T-helper 2 cell treated with Interferon-gamma antibody and Interleukin-4, amounts not matched to agents 5 μg/mL and 100 μg/mL, for 36 hours (primary cell): ENCODE data around the gene SENP8.
A peak's percentile ranks its signal among the peaks of the same experiment; 100 is the strongest.
"Not testable (repeated sequence)": the region's sequence is repeated elsewhere in the genome, so short reads cannot be mapped to it uniquely, and the experiment has no call there.

ENCODE experiments used
- DNase-seq: peaks from one replicate; pipeline ENCODE4 v3.0.0; 2021; ENCODE audit warnings: low spot score
- H3K27ac Mint-ChIP-seq: one replicate; pipeline ENCODE4 v1.8.0; 2021; ENCODE audit warnings: mild to moderate bottlenecking, mixed read lengths
- H3K27me3 Mint-ChIP-seq: one replicate; pipeline ENCODE4 v1.8.0; 2021; ENCODE audit warnings: low read depth, mixed read lengths
- H3K36me3 Mint-ChIP-seq: one replicate; pipeline ENCODE4 v1.8.0; 2021; ENCODE audit warnings: low read depth, mixed read lengths
- H3K4me1 Mint-ChIP-seq: one replicate; pipeline ENCODE4 v1.8.0; 2021; ENCODE audit warnings: low read depth, mixed read lengths
- H3K4me3 Mint-ChIP-seq: one replicate; pipeline ENCODE4 v1.8.0; 2022; ENCODE audit warnings: mild to moderate bottlenecking, moderate library complexity, mixed read lengths
- H3K9me3 Mint-ChIP-seq: one replicate; pipeline ENCODE4 v1.8.0; 2021; ENCODE audit warnings: mixed read lengths

The SENP8 gene

DNA sequence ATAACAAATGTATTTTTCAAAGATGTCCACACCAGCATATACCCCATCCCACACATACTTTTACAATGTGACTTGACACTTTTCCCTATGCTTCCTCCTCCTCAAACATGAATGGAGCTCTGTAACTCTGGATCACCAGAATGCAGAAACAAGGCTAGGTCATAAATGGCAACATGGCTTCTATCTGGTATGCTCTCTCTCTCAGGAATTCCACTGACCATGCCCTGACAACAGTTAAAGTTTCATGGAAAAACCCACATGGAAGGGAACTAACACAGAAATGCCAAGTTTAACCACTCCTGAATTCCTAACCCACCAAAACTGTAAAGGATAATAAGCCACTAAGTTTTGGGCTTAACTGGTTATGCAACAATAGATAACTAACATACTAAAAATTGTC lies 20.2 kb upstream of the SENP8 start:
- H3K36me3 Mint-ChIP-seq, result peaks cover 2% of the 10 kb centered on the region
- H3K4me3 Mint-ChIP-seq, result no peak overlapping the region
- no peaks in the 10 kb centered on the region for H3K27me3 Mint-ChIP-seq
- H3K9me3 Mint-ChIP-seq, result no peaks in the 10 kb centered on the region
- H3K4me1 Mint-ChIP-seq, result no peaks in the 10 kb centered on the region
- no peak for DNase-seq
- no peak overlapping the region for H3K27ac Mint-ChIP-seq

DNA sequence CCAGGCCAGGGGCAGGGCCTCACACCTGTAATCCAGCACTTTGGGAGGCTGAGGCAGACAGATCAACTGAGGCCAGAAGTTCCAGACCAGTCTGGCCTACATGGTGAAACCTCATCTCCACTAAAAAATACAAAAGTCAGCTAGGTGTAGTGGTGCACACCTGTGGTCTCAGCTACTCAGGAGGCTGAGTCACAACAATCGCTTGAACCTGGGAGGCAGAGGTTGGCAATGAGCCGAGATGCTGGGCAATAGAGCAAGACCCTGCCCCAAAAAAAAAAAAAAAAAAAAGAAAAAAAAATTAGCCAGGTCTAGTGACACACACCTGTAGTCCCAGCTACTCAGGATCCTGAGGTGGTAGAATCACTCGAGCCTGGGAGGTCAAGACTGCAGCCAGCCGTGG lies 19.0 kb upstream of the SENP8 start:
- Mint-ChIP-seq H3K4me3 (no peak overlapping the region), H3K9me3 (no peaks in the 10 kb centered on the region), H3K36me3 (peaks cover 2% of the 10 kb centered on the region), H3K4me1 (no peaks in the 10 kb centered on the region), H3K27me3 (peaks cover 2% of the 10 kb centered on the region), H3K27ac (no peak overlapping the region)
- no peak for DNase-seq

DNA sequence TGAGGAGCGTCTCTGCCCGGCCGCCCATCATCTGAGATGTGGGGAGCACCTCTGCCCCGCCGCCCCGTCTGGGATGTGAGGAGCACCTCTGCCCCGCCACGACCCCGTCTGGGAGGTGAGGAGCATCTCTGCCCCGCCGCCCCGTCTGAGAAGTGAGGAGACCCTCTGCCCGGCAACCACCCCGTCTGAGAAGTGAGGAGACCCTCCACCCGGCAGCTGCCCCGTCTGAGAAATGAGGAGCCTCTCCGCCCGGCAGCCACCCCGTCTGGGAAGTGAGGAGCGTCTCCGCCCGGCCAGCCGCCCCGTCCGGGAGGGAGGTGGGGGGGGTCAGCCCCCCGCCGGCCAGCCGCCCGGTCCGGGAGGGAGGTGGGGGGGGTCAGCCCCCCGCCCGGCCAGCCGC lies 17.7 kb upstream of the SENP8 start:
- not testable (repeated sequence) for H3K27ac Mint-ChIP-seq, H3K9me3 Mint-ChIP-seq, H3K36me3 Mint-ChIP-seq, H3K4me1 Mint-ChIP-seq, H3K27me3 Mint-ChIP-seq, DNase-seq, H3K4me3 Mint-ChIP-seq

DNA sequence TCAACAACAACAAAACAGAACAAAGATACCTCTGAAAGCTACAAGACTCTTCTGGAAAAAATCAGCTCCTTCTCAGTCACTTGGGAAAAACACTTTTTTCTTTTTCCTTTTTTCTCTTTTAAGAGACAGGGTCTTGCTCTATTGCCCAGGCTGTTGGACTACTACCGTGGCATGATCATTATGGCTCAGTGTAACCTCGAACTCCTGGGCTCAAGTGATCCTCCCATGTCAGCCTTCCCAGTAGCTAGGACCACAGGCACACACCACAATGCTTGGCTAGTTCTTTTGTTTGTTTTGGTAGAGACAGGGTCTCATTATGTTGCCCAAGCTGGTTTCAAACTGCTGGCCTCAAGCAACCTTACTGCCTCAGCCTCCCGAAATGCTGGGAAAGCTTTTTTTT lies 13.1 kb upstream of the SENP8 start:
- H3K36me3 Mint-ChIP-seq, result no peaks in the 10 kb centered on the region
- DNase-seq, result no peak
- peaks cover 4% of the 10 kb centered on the region for H3K4me1 Mint-ChIP-seq
- no peak overlapping the region for H3K27ac Mint-ChIP-seq
- H3K27me3 Mint-ChIP-seq, result peaks cover 2% of the 10 kb centered on the region
- no peaks in the 10 kb centered on the region for H3K9me3 Mint-ChIP-seq
- H3K4me3 Mint-ChIP-seq, result no peak overlapping the region

DNA sequence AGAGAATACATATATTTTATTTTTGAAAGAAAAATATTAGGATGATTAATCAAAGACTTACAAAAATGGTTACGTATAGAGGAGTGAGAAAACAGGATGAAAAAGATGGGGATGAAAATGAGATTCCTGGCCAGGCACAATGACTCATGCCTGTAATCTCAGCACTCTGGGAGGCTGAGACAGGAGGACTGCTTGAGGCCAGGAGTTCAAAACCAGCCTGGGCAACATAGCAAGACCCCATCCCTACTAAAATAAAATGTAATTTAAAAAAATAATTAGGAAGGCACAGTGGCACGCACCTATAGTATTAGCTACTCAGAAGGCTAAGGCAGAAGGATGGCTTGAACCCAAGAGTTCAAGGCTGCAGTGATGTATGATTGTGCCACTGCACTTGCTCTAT lies 12.1 kb upstream of the SENP8 start:
- H3K9me3 Mint-ChIP-seq, result no peaks in the 10 kb centered on the region
- H3K27ac Mint-ChIP-seq, result no peak overlapping the region
- DNase-seq, result no peak
- H3K4me1 Mint-ChIP-seq, result peaks cover 4% of the 10 kb centered on the region
- H3K27me3 Mint-ChIP-seq, result peaks cover 2% of the 10 kb centered on the region
- no peak overlapping the region for H3K4me3 Mint-ChIP-seq
- H3K36me3 Mint-ChIP-seq, result no peaks in the 10 kb centered on the region

DNA sequence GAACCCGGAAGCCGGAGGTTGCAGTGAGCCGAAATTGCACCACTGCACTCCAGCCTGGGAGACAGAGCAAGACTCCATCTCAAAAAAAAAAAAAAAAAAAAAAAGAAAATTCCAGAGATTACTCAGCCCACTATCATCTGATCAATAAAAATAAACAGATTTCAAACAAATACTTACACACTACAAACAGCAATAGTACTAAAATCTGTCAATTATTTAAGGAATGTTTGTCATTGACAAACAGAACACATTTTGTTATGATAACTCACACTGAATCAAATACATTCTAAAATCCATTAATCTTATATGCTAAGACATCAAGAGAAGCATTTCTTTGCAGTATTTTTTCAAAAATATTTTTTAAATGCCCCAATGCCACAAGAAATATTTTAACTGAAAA lies 7.8 kb upstream of the SENP8 start:
- Mint-ChIP-seq H3K9me3 (no peaks in the 10 kb centered on the region), H3K36me3 (no peaks in the 10 kb centered on the region), H3K27me3 (peaks cover 7% of the 10 kb centered on the region), H3K4me3 (no peak overlapping the region), H3K27ac (no peak overlapping the region), H3K4me1 (peaks cover 8% of the 10 kb centered on the region)
- DNase-seq, result no peak

DNA sequence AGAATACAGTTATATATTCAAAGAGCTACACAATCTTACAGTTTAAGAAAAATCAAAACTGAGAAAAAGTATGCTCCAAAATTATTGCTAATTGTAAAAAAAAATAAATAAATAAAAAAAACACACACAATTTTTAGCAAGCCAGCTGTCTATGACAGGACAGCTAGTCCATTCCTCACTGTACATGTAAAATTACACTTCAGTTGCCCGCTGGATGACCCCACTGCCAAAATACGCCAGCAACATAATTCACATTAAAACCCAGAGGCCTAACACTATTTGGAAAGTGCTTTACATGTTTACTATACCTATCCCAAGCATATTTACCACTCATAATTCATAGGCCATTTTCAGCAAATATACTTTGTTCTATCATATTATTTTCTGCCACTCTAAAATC lies 6.1 kb upstream of the SENP8 start:
- no peak for DNase-seq
- Mint-ChIP-seq H3K4me3 (no peak overlapping the region), H3K9me3 (no peaks in the 10 kb centered on the region), H3K27ac (no peak overlapping the region), H3K4me1 (peaks cover 22% of the 10 kb centered on the region), H3K27me3 (peaks cover 15% of the 10 kb centered on the region), H3K36me3 (no peaks in the 10 kb centered on the region)

DNA sequence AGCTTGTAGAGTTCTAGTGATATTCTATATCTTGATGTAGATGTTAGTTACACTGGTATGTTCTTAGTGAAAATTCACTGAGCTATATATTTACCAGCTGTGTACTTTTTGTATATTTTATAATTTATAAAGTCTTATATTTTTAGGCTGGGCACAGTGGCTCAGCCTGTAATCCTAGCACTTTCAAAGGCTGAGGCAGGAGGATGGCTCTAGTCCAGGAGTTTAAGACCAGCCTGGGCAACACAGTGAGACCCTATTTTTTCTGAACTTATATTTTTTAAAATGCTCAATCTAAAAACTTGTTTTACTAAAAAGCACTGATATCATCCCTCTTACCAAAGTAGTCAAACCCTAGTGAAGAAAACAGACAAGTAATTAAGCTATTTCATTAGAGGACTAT lies 5.4 kb upstream of the SENP8 start:
- Mint-ChIP-seq H3K27me3 (peaks cover 15% of the 10 kb centered on the region), H3K4me3 (no peak overlapping the region), H3K27ac (no peak overlapping the region), H3K9me3 (no peaks in the 10 kb centered on the region), H3K36me3 (no peaks in the 10 kb centered on the region), H3K4me1 (peaks cover 22% of the 10 kb centered on the region)
- DNase-seq, result no peak

DNA sequence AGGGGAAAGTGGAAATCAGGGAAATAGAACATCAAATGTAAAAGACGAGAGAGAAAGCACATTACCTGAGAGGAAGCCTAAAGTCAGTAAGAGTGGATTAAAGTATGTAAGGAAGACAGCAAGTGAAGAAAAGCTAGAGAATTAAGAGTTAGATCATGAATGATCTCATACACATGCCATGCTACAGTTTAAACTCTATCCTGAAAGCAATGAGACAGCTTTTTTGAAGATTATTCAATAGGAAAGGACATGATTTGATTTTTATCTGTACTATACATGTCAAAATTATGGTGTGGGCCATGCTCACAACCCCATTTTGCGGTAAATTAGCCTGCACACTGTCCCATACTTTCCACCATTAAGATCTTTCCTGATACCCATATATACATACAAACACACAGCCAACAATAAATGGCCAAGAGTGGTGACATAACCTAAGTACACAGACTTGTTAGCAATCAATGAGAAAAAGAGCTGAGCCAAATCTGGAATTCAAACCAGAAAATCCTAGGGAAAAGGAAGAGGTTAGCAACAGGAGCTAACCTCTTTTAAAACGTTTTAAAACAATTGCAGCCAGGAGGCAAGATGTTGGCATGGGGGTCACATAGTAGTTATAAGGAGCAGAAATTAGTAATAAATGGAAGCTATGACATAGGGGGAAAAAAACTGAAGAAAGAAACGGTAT lies 4.7 kb upstream of the SENP8 start:
- DNase-seq, result no peak
- Mint-ChIP-seq H3K4me3 (no peak overlapping the region), H3K27me3 (peaks cover 15% of the 10 kb centered on the region), H3K27ac (no peak overlapping the region), H3K36me3 (no peaks in the 10 kb centered on the region), H3K9me3 (no peaks in the 10 kb centered on the region), H3K4me1 (peaks cover 18% of the 10 kb centered on the region)

DNA sequence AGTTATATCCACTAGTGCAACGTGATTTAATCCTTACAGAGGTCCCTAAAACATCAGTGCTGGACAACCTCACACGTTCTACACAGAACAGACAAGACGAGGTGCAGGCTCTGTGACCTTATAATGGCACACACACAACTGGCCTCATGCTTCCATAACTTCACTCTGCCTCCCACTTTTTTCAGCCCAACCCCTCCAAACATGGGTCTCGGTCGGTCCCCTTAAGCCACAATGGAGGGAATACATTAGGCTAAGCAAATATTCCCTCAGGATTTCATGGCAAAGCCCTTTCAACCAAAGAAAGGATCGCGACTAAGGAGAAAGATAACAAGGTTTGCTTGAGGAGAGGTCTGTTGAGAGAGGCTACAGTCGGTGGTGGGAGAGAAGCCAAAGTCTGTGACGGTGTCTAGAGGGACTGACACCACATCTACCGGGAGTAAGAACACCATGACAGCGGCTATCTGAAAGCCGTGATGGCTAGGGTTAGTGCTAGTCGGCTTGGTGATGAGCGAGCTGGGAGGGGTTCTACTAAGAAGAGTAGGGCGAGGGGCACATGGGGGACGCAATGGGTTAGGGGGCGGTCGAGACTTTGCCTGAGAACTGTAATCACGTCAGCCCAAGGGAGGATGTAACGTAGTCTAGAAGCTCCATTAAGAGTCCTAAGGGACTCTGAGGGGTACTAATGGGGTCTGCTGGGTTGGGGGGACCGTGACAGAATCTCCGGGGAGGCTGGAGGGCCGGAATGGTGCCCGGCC lies 1.3 kb upstream of the SENP8 start:
- H3K4me1 Mint-ChIP-seq, result peaks cover 26% of the 10 kb centered on the region
- no peak for DNase-seq
- peak overlapping the region; percentile 90 for H3K27ac Mint-ChIP-seq
- peaks cover 15% of the 10 kb centered on the region for H3K27me3 Mint-ChIP-seq
- no peaks in the 10 kb centered on the region for H3K36me3 Mint-ChIP-seq
- H3K4me3 Mint-ChIP-seq, result peak overlapping the region; percentile 96
- no peaks in the 10 kb centered on the region for H3K9me3 Mint-ChIP-seq

DNA sequence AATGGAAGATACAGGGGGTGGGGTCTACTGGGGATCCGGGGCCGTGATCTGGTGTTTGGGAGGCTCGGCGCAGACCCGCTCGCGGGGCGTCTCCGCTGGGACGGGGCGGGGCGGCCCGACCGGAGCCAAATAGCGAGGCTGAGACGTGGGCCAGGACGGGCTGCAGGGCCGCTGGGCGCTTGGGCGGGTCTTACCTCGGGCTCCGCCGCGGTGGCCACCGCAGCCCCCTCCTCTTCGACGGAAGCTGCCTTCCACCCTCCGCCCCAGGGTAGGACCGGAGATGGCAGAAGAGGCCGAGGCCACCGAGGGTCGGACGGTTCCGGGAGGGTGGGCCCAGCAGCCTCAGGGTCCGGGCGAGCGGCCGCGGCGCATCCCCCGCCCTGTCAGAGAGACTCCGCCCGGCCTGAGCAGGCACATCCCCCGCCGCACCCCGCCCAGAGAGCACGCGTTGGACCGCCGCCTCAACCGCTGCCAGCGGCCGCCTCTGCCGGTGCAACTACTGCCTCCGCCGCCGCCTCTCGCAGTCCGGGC lies 652 bp upstream of the SENP8 start:
- H3K4me3 Mint-ChIP-seq, result peak overlapping the region; percentile 96
- H3K27me3 Mint-ChIP-seq, result peaks cover 15% of the 10 kb centered on the region
- DNase-seq, result peak; percentile 76
- H3K36me3 Mint-ChIP-seq, result no peaks in the 10 kb centered on the region
- no peaks in the 10 kb centered on the region for H3K9me3 Mint-ChIP-seq
- H3K4me1 Mint-ChIP-seq, result peaks cover 26% of the 10 kb centered on the region
- peak overlapping the region; percentile 90 for H3K27ac Mint-ChIP-seq

DNA sequence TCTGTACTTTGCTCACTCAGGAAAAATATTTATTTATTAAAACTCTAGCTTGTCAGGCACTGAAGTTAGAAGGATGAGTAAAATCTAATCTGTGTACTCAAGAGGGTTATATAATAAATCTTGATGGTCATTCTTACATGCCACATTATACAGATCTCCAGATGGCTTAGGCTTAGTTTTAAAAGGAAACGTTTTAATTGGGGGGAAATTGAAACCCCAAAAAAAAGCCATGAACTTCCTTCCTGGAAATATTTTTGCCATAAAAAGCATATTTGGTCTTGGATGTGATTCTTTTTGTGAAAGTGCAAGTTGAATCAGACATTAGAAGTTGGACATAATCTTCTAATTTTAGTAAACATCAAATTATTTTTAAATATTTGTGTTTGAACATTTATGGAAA lies 6.0 kb downstream of the SENP8 start:
- Mint-ChIP-seq H3K4me3 (no peak overlapping the region), H3K27me3 (peaks cover 10% of the 10 kb centered on the region), H3K36me3 (no peaks in the 10 kb centered on the region), H3K4me1 (peaks cover under 1% of the 10 kb centered on the region), H3K27ac (no peak overlapping the region), H3K9me3 (no peaks in the 10 kb centered on the region)
- DNase-seq, result no peak

DNA sequence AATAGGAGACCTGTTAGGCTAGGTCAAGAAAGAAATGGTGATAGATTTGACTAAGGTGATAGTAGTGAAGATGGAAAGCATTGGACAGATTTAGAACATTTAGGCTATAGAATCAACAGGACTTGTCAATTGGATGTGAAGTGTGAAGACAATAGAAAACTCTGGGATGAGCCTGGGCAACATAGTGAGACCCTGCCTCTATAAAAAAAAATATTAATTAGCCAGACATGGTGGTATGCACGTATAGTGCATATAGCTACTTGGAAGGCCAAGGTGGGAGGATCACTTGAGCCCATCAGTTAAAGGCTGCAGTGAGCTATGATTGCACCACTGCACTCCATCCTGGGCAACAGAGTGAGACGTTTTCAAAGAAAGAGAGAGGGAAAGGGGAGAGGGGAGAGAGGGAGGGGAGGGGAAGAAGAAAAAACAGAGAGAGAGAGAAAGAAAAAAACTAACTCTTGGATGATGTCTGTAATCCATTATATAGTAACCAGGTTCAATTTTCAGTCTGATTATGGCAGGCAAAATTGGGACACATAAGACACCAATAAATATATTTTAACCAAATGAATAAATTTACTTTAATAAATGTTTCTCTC lies 9.6 kb downstream of the SENP8 start:
- Mint-ChIP-seq H3K36me3 (no peaks in the 10 kb centered on the region), H3K4me1 (no peaks in the 10 kb centered on the region), H3K4me3 (no peak overlapping the region), H3K27ac (no peak overlapping the region), H3K9me3 (no peaks in the 10 kb centered on the region), H3K27me3 (peaks cover 10% of the 10 kb centered on the region)
- no peak for DNase-seq

DNA sequence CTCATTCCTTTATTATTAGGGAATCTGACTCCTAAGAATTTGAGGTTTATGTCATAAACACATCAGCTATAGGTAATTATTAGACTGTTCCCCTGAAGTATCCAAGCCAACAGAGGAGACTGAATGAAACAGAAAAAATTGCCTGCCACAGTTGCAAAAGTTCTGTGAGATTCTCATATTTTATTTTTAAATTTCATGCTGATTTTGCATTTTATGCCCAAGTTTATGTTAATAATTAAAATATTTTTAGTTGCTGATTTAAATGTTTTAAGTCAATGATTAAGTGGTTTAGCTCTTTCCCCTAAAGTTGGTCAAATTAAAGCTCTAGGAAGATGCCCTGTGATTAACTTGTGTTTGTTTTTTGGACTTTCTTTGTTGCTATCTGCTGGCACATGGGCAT lies 10.2 kb downstream of the SENP8 start:
- Mint-ChIP-seq H3K4me1 (no peaks in the 10 kb centered on the region), H3K4me3 (no peak overlapping the region), H3K9me3 (no peaks in the 10 kb centered on the region), H3K36me3 (no peaks in the 10 kb centered on the region), H3K27ac (no peak overlapping the region), H3K27me3 (peaks cover 10% of the 10 kb centered on the region)
- DNase-seq, result no peak
